Activated CD4-positive, alpha-beta T cell treated with anti-CD3 and anti-CD28 coated beads, Interleukin-2, Interleukin-4, amounts not matched to agents 100 ng/mL and 50 ng/mL, durations not matched to agents 16 hours and 8 hours (primary cell): ENCODE data around the gene TSPAN33.
"Not testable (repeated sequence)": the region's sequence is repeated elsewhere in the genome, so short reads cannot be mapped to it uniquely, and the experiment has no call there.

Source experiments
- DNase-seq: peaks from one replicate; pipeline ENCODE4 v3.0.0-alpha.2; 2020; ENCODE audit warnings: low spot score

Gene TSPAN33

GRCh38 chr7:129170441-129171021 is 26.0 kb downstream of the TSPAN33 start:
- DNase-seq = no peak

- DNase-seq = not testable (repeated sequence)
These were observed 29.4 kb downstream of the TSPAN33 start for GRCh38 chr7:129173861-129174260.

GRCh38 chr7:129176916-129177710 is 32.6 kb downstream of the TSPAN33 start:
- DNase-seq = no peak

- DNase-seq = no peak
These were observed 40.6 kb downstream of the TSPAN33 start for GRCh38 chr7:129184981-129185670.

- DNase-seq = no peak
These were observed 42.3 kb downstream of the TSPAN33 start for GRCh38 chr7:129186749-129187260.

- DNase-seq = no peak
These were observed 43.3 kb downstream of the TSPAN33 start for GRCh38 chr7:129187681-129188371.

- DNase-seq = no peak
These were observed 43.9 kb downstream of the TSPAN33 start, which contains the start of gene SMO for GRCh38 chr7:129188372-129188891. TSS of gene SMO (plus strand) at chr7:129188633. CDS start at chr7:129189152, 519 bp downstream.

- no peak for DNase-seq
These were observed 44.6 kb downstream of the TSPAN33 start for GRCh38 chr7:129188892-129189660.

GRCh38 chr7:129189661-129190310 is 45.3 kb downstream of the TSPAN33 start:
- no peak for DNase-seq

- DNase-seq = no peak
These were observed 46.8 kb downstream of the TSPAN33 start for GRCh38 chr7:129191272-129191671.

- no peak for DNase-seq
These were observed 49.4 kb downstream of the TSPAN33 start for GRCh38 chr7:129193892-129194291.

GRCh38 chr7:129197771-129198170 is 53.3 kb downstream of the TSPAN33 start:
- DNase-seq = no peak

GRCh38 chr7:129199406-129199805 is 54.9 kb downstream of the TSPAN33 start:
- no peak for DNase-seq

GRCh38 chr7:129202058-129202777 is 57.7 kb downstream of the TSPAN33 start:
- no peak for DNase-seq

GRCh38 chr7:129203050-129203741 is 58.7 kb downstream of the TSPAN33 start:
- DNase-seq = no peak

GRCh38 chr7:129205126-129205818 is 60.8 kb downstream of the TSPAN33 start:
- no peak for DNase-seq

GRCh38 chr7:129205987-129206785 is 61.7 kb downstream of the TSPAN33 start:
- DNase-seq = no peak

- DNase-seq = no peak
These were observed 64.2 kb downstream of the TSPAN33 start for GRCh38 chr7:129208667-129209066.
